Liver (tissue), 9 donors: Measurements from ENCODE around the gene PIP5KL1. TPM values are rescaled to one million over a fixed set of nuclear protein-coding genes. Genes with fewer than 3 reads are reported as not detected.

Experiments
- DNase-seq: peaks from one replicate; pipeline ENCODE4 v3.0.0-alpha.2; 2017; ENCODE audit warnings: low spot score
- H3K27ac ChIP-seq, 2 donors: one replicate each; pipeline ENCODE4 v1.7.0; 2013; ENCODE audit warnings: inconsistent platforms in 2 of 2, low read length in 2 of 2, control low read depth in 1 of 2, low read depth in 1 of 2, mild to moderate bottlenecking in 1 of 2
- H3K27me3 ChIP-seq, 4 donors: one replicate each; pipeline versions ENCODE4 v1.6.1 to v1.7.0; 2013; ENCODE audit warnings: low read length in 3 of 4, inconsistent platforms in 1 of 4, mild to moderate bottlenecking in 1 of 4, moderate library complexity in 1 of 4; ENCODE audit not compliant: control insufficient read depth in 4 of 4, insufficient read depth in 4 of 4
- H3K36me3 ChIP-seq, 4 donors: one replicate each; pipeline versions ENCODE4 v1.6.1 to v1.7.0; 2013; ENCODE audit warnings: low read length in 3 of 4, mild to moderate bottlenecking in 3 of 4, low read depth in 1 of 4, moderate library complexity in 1 of 4; ENCODE audit not compliant: control insufficient read depth in 4 of 4, insufficient read depth in 3 of 4
- H3K4me1 ChIP-seq, 4 donors: one replicate each; pipeline versions ENCODE4 v1.6.1 to v1.7.0; 2013; ENCODE audit warnings: low read length in 3 of 4, mild to moderate bottlenecking in 3 of 4, moderate library complexity in 1 of 4; ENCODE audit not compliant: control insufficient read depth in 4 of 4, insufficient read depth in 4 of 4
- H3K4me3 ChIP-seq, 3 donors: one replicate each; pipeline versions ENCODE4 v1.6.1 to v1.7.0; 2013; ENCODE audit warnings: low read length in 3 of 3, control low read depth in 1 of 3, low read depth in 1 of 3, mild to moderate bottlenecking in 1 of 3
- H3K9ac ChIP-seq, 2 donors: one replicate each; pipeline ENCODE4 v1.7.0; 2013; ENCODE audit warnings: low read length in 2 of 2, mild to moderate bottlenecking in 2 of 2, moderate library complexity in 2 of 2, control low read depth in 1 of 2, low read depth in 1 of 2
- H3K9me3 ChIP-seq, 4 donors: one replicate each; pipeline versions ENCODE4 v1.6.1 to v1.7.0; 2013; ENCODE audit warnings: low read length in 3 of 4; ENCODE audit not compliant: control insufficient read depth in 4 of 4
- ATF3 ChIP-seq: IDR thresholded peaks from 2 replicates; pipeline ENCODE4 v1.6.1; 2016; ENCODE audit warnings: antibody characterized with exemption
- CTCF ChIP-seq: fragments of 150-350 bp; IDR thresholded peaks from 2 replicates; pipeline ENCODE4 v1.5.1; 2017; ENCODE audit warnings: improper control_type of control experiment, low read depth, low read length; ENCODE audit not compliant: missing input control
- EGR1 ChIP-seq, 2 donors: IDR thresholded peaks; 2 replicates each; pipeline ENCODE4 v1.6.1; 2016 to 2018; ENCODE audit warnings: antibody characterized with exemption in 2 of 2, low read depth in 2 of 2
- FOXA1 ChIP-seq: IDR thresholded peaks from 2 replicates; pipeline ENCODE4 v1.6.1; 2016; ENCODE audit warnings: antibody characterized with exemption
- FOXA2 ChIP-seq: IDR thresholded peaks from 2 replicates; pipeline ENCODE4 v1.6.1; 2016; ENCODE audit warnings: antibody characterized with exemption
- GABPA ChIP-seq, 2 donors: IDR thresholded peaks in 1 of 2; conservative IDR thresholded peaks in 1 of 2; 2 replicates each; pipeline ENCODE4 v1.6.1; 2016; ENCODE audit warnings: antibody characterized with exemption in 2 of 2, mild to moderate bottlenecking in 1 of 2, moderate library complexity in 1 of 2
- HNF4A ChIP-seq, 2 donors: conservative IDR thresholded peaks; 2 replicates each; pipeline ENCODE4 v1.6.1; 2016; ENCODE audit warnings: antibody characterized with exemption in 2 of 2, mild to moderate bottlenecking in 2 of 2
- HNF4G ChIP-seq: IDR thresholded peaks from 2 replicates; pipeline ENCODE4 v1.6.1; 2016; ENCODE audit warnings: antibody characterized with exemption
- JUND ChIP-seq, 2 donors: IDR thresholded peaks; 2 replicates each; pipeline ENCODE4 v1.6.1; 2016; ENCODE audit warnings: antibody characterized with exemption in 2 of 2
- MAX ChIP-seq: IDR thresholded peaks from 2 replicates; pipeline ENCODE4 v1.6.1; 2016; ENCODE audit warnings: antibody characterized with exemption
- NR2F2 ChIP-seq: IDR thresholded peaks from 2 replicates; pipeline ENCODE4 v1.6.1; 2016; ENCODE audit warnings: antibody characterized with exemption
- RAD21 ChIP-seq, 2 donors: IDR thresholded peaks; 2 replicates each; pipeline ENCODE4 v1.6.1; 2016; ENCODE audit warnings: antibody characterized with exemption in 2 of 2, mild to moderate bottlenecking in 2 of 2
- REST ChIP-seq: IDR thresholded peaks from 2 replicates; pipeline ENCODE4 v1.6.1; 2016; ENCODE audit warnings: antibody characterized with exemption, mild to moderate bottlenecking
- RXRA ChIP-seq, 2 donors: IDR thresholded peaks; 2 replicates each; pipeline ENCODE4 v1.6.1; 2017 to 2018; ENCODE audit warnings: antibody characterized with exemption in 2 of 2, mild to moderate bottlenecking in 1 of 2
- SP1 ChIP-seq: IDR thresholded peaks from 2 replicates; pipeline ENCODE4 v1.6.1; 2018; ENCODE audit warnings: antibody characterized with exemption, mild to moderate bottlenecking
- TAF1 ChIP-seq: conservative IDR thresholded peaks from 2 replicates; pipeline ENCODE4 v1.6.1; 2016; ENCODE audit warnings: antibody characterized with exemption, mild to moderate bottlenecking
- YY1 ChIP-seq: IDR thresholded peaks from 2 replicates; pipeline ENCODE4 v1.6.1; 2016; ENCODE audit warnings: antibody characterized with exemption, mild to moderate bottlenecking
- ZBTB33 ChIP-seq: IDR thresholded peaks from 2 replicates; pipeline ENCODE4 v1.6.1; 2016; ENCODE audit warnings: antibody characterized with exemption
- WGBS: extraction: QIAGEN DNeasy Blood & Tissue Kit; methylation state at CpG from one replicate; pipeline ENCODE4 v1.1.7; 2013; 5-methylcytosine and 5-hydroxymethylcytosine counted together
- polyA plus RNA-seq, 2 donors: library from polyadenylated mRNA; stranded (reverse) in 1 of 2; unstranded in 1 of 2; fragments of 200-250 nt in 1 of 2; fragments of >200 nt in 1 of 2; fragmentation: Nextera tagmentation in 1 of 2; extraction: Ambion mirVana in 1 of 2; gene quantifications; one replicate each; pipeline versions ENCODE4 v1.2.1 to v1.2.3, GENCODE V29; 2013 to 2015
- total RNA-seq, 2 donors: library from RNA; depleted of rRNA; stranded (reverse); fragments of >200 nt; gene quantifications; one replicate each; pipeline ENCODE4 v1.2.3, GENCODE V29; 2014
- donor health status: healthy.
- donor health status: healthy.
- donor health status: healthy.
- donor health status: healthy.
- donor health status: healthy.

PIP5KL1 gene
- total and polyA plus RNA-seq, 4 donors = 0.06 to 1.5 (median 0.49) TPM

GRCh38 chr9:127979015-127979332 is 48.4 kb upstream of the PIP5KL1 start:
- peaks cover 25 to 61% (median 50%) of the 10 kb centered on the region in 4 donors for H3K4me1 ChIP-seq
- peaks cover 0 to 2% (median 0%) of the 10 kb centered on the region in 4 donors for H3K36me3 ChIP-seq
- no peak for DNase-seq
- peak overlapping the region; percentile 79 to 95 for H3K27ac ChIP-seq
- WGBS = 20% methylated on average over 5 of the region's 5 CpGs
- H3K4me3 ChIP-seq = peak overlapping the region; percentile 65 to 91 (median 85)
- TF ChIP-seq NR2F2 = no peak
- no peaks in the 10 kb centered on the region for H3K9me3 ChIP-seq
- H3K9ac ChIP-seq = peak overlapping the region; percentile 77 to 96
- no peaks in the 10 kb centered on the region for H3K27me3 ChIP-seq

GRCh38 chr9:127977884-127978647 is 47.5 kb upstream of the PIP5KL1 start:
- Histone ChIP-seq H3K36me3 (peaks cover 0 to 2% (median 0%) of the 10 kb centered on the region in 4 donors), H3K4me1 (peaks cover 30 to 70% (median 59%) of the 10 kb centered on the region in 4 donors), H3K4me3 (peak overlapping the region; percentile 65 to 85 (median 66)), H3K9me3 (no peaks in the 10 kb centered on the region), H3K27me3 (no peaks in the 10 kb centered on the region), H3K27ac (peak overlapping the region; percentile 79 to 95), H3K9ac (peak overlapping the region; percentile 77 to 96)
- TF ChIP-seq MAX (no peak), HNF4A (conservative IDR thresholded peaks at IDR 0.05) (peak; percentile 53 to 64), ATF3 (no peak), SP1 (no peak), RAD21 (IDR thresholded peaks at IDR 0.05) (peak in 1 of 2 donors; percentile 0), HNF4G (no peak), EGR1 (IDR thresholded peaks at IDR 0.05; ENCODE audit: low read depth in 2 of 2) (no peak), REST (no peak), FOXA1 (no peak), RXRA (IDR thresholded peaks at IDR 0.05) (peak; percentile 39 to 49), GABPA (IDR thresholded peaks at IDR 0.05 in 1 of 2, conservative IDR thresholded peaks at IDR 0.05 in 1 of 2) (no peak), TAF1 (no peak), YY1 (peak; percentile 25), CTCF (peak; percentile 10), ZBTB33 (no peak), FOXA2 (no peak), NR2F2 (peak; percentile 82), JUND (IDR thresholded peaks at IDR 0.05) (no peak)
- WGBS = 12% methylated on average over 12 of the region's 12 CpGs
- DNase-seq = peak; percentile 35
